HG03135 (cell line): ENCODE data around the gene ABCA1.
"Not testable (repeated sequence)": the region's sequence is repeated elsewhere in the genome, so short reads cannot be mapped to it uniquely, and the experiment has no call there.

Source experiments
- ATAC-seq: cut with Tn5 transposase; IDR thresholded peaks from one replicate; pipeline ENCODE4 v1.9.1; 2021; ENCODE audit warnings: mild to moderate bottlenecking, moderate library complexity; ENCODE audit not compliant: unreplicated experiment

Gene ABCA1

GRCh38 chr9:104948277-104948676 is 20.3 kb upstream of the ABCA1 start:
- no peak for ATAC-seq

- no peak for ATAC-seq
These were observed 16.9 kb upstream of the ABCA1 start for GRCh38 chr9:104944871-104945270.

- no peak for ATAC-seq
These were observed 16.4 kb upstream of the ABCA1 start for GRCh38 chr9:104944356-104944755.

GRCh38 chr9:104941597-104941996 is 13.6 kb upstream of the ABCA1 start:
- no peak for ATAC-seq

- ATAC-seq, result no peak
These were observed 8.3 kb upstream of the ABCA1 start for GRCh38 chr9:104936291-104936690.

- ATAC-seq, result not testable (repeated sequence)
These were observed 7.5 kb upstream of the ABCA1 start for GRCh38 chr9:104935501-104935810.

GRCh38 chr9:104934691-104935500 is 6.9 kb upstream of the ABCA1 start:
- no peak for ATAC-seq

- ATAC-seq, result not testable (repeated sequence)
These were observed 5.1 kb upstream of the ABCA1 start for GRCh38 chr9:104933091-104933490.

GRCh38 chr9:104931256-104931655 is 3.3 kb upstream of the ABCA1 start:
- ATAC-seq, result no peak

- ATAC-seq, result peak; percentile 23
These were observed 591 bp downstream of the ABCA1 start for GRCh38 chr9:104927216-104927911.

GRCh38 chr9:104923740-104924139 is 4.2 kb downstream of the ABCA1 start:
- ATAC-seq, result peak; percentile 58

GRCh38 chr9:104923289-104923688 is 4.7 kb downstream of the ABCA1 start:
- no peak for ATAC-seq

GRCh38 chr9:104922748-104923147 is 5.2 kb downstream of the ABCA1 start:
- ATAC-seq, result not testable (repeated sequence)

- ATAC-seq, result peak; percentile 54
These were observed 6.8 kb downstream of the ABCA1 start for GRCh38 chr9:104921067-104921741.

- ATAC-seq, result no peak
These were observed 12.2 kb downstream of the ABCA1 start for GRCh38 chr9:104915753-104916152.

GRCh38 chr9:104915049-104915448 is 12.9 kb downstream of the ABCA1 start:
- ATAC-seq, result no peak

- no peak for ATAC-seq
These were observed 13.5 kb downstream of the ABCA1 start for GRCh38 chr9:104914466-104914865.

GRCh38 chr9:104912606-104913005 is 15.3 kb downstream of the ABCA1 start:
- no peak for ATAC-seq

GRCh38 chr9:104911032-104911607 is 16.8 kb downstream of the ABCA1 start:
- ATAC-seq, result no peak

- no peak for ATAC-seq
These were observed 20.5 kb downstream of the ABCA1 start for GRCh38 chr9:104907278-104907951.
